LNCaP clone FGC (cell line): ENCODE measurements around the gene MAVS.

ENCODE experiments used
- DNase-seq: peaks from one replicate; pipeline ENCODE4 v3.0.0-alpha.2; 2011; ENCODE audit warnings: low read depth
- H3K4me3 ChIP-seq: 2 replicates; pipeline ENCODE4 v1.5.1; 2011; ENCODE audit warnings: mild to moderate bottlenecking, low read depth, low read length, control low read depth
- TF ChIP-seq, protein P1 (sequence below): IDR thresholded peaks from 2 replicates; pipeline ENCODE4 v1.5.1; 2012; ENCODE audit warnings: mild to moderate bottlenecking; ENCODE audit not compliant: control insufficient read depth, insufficient read depth; ENCODE audit errors: extremely low read depth

Gene MAVS

DNA sequence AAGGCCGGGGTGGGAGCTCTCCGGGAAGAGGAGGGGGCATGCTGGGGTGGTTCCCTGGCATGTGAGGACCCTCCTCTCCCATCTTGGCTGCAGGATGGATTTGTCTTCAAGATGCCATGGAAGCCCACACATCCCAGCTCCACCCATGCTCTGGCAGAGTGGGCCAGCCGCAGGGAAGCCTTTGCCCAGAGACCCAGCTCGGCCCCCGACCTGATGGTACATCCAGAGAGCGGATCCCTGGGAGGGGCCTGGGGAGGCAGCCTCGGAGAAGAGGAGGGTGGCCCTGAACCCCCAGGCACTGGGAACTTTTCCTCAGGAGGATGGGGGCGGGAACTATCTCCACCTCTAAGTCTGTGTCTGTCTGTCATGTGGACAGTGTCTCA, 45.8 kb upstream of the MAVS start:
- H3K4me3 ChIP-seq: no peak overlapping the region
- TF ChIP-seq, protein P1, sequence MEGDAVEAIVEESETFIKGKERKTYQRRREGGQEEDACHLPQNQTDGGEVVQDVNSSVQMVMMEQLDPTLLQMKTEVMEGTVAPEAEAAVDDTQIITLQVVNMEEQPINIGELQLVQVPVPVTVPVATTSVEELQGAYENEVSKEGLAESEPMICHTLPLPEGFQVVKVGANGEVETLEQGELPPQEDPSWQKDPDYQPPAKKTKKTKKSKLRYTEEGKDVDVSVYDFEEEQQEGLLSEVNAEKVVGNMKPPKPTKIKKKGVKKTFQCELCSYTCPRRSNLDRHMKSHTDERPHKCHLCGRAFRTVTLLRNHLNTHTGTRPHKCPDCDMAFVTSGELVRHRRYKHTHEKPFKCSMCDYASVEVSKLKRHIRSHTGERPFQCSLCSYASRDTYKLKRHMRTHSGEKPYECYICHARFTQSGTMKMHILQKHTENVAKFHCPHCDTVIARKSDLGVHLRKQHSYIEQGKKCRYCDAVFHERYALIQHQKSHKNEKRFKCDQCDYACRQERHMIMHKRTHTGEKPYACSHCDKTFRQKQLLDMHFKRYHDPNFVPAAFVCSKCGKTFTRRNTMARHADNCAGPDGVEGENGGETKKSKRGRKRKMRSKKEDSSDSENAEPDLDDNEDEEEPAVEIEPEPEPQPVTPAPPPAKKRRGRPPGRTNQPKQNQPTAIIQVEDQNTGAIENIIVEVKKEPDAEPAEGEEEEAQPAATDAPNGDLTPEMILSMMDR: no peak
- no peak for DNase-seq

DNA sequence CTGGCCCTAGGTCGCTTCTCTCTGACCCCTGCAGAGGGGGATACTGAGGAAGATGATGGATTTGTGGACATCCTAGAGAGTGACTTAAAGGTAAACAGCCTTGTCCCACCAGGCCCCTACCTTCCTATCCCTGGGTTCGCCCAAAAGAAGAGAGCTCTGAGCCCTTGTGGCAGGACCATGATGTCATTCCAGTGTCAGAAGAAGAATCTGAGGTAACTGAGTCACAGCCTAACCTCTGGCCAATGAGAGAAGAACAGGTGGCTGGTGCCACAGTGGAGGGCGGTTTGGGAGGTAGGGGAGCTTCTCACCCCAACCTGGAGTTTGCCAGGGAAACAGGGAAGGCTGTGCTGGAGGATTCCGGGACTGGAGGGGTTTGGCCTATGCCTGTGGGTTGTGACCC, 45.3 kb upstream of the MAVS start:
- no peak for DNase-seq
- H3K4me3 ChIP-seq: no peak overlapping the region
- TF ChIP-seq, protein P1: no peak

DNA sequence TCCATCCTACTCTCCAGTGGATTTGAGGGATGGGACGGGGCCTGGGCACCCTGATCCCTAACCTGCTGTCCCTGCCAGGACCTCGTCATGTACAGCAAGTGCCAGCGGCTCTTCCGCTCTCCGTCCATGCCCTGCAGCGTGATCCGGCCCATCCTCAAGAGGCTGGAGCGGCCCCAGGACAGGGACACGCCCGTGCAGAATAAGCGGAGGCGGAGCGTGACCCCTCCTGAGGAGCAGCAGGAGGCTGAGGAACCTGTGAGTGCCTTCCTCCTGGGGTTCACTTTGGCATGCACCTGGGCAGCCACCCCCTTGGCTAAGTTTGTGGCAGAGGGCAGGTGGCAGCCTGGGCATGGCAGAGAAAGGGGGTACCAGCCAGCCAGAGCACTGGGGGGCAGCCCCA, 44.8 kb upstream of the MAVS start:
- TF ChIP-seq, protein P1: no peak
- no peak for DNase-seq
- no peak overlapping the region for H3K4me3 ChIP-seq

- H3K4me3 ChIP-seq: no peak overlapping the region
- DNase-seq: no peak
- TF ChIP-seq, protein P1: no peak
These were observed 44.0 kb upstream of the MAVS start for GRCh38 chr20:3802524-3803239.

DNA sequence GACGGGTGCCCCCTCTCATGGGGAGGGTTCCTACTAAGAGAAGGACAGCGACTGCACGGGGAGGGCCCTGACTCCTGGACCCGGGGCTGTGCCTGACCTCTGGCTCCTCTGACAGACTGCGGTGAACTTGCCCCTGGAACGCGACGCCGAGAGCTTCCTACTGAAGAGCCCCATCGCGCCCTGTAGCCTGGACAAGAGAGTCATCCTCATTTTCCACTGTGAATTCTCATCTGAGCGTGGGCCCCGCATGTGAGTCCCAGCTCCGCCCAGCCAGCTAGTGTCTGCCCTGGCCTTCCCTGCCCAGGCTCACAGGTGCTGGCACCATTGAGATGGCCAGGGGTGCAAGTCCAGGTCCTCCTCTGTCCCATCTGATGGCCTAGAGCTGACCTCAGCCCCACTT, 43.3 kb upstream of the MAVS start:
- TF ChIP-seq, protein P1: no peak
- DNase-seq: no peak
- H3K4me3 ChIP-seq: no peak overlapping the region

GRCh38 chr20:3803854-3804253, 42.8 kb upstream of the MAVS start:
- no peak for DNase-seq
- TF ChIP-seq, protein P1: no peak
- H3K4me3 ChIP-seq: no peak overlapping the region

GRCh38 chr20:3804254-3804751, 42.3 kb upstream of the MAVS start:
- H3K4me3 ChIP-seq: no peak overlapping the region
- no peak for DNase-seq
- TF ChIP-seq, protein P1: no peak
